Neural crest cell (in vitro differentiated cells): ENCODE measurements around the gene KLK3. TPM values are rescaled to one million over a fixed set of nuclear protein-coding genes. Genes with fewer than 3 reads are reported as not detected.
A peak's percentile ranks its signal among the peaks of the same experiment; 100 is the strongest.

Experiments
- DNase-seq: peaks from one replicate; pipeline ENCODE4 v3.0.0; 2021; ENCODE audit warnings: low read depth, mixed read lengths, low spot score
- H3K27ac Mint-ChIP-seq: one replicate; pipeline ENCODE4 v1.8.0; 2021; ENCODE audit warnings: mild to moderate bottlenecking, mixed read lengths; ENCODE audit not compliant: unreplicated experiment
- H3K27me3 Mint-ChIP-seq: 2 replicates; pipeline ENCODE4 v1.8.0; 2021; ENCODE audit warnings: low read depth, mild to moderate bottlenecking, mixed read lengths
- H3K36me3 Mint-ChIP-seq: 2 replicates; pipeline ENCODE4 v1.8.0; 2021; ENCODE audit warnings: low read depth, mild to moderate bottlenecking, mixed read lengths
- H3K4me1 Mint-ChIP-seq: 2 replicates; pipeline ENCODE4 v1.8.0; 2021; ENCODE audit warnings: mixed read lengths
- H3K4me3 Mint-ChIP-seq: one replicate; pipeline ENCODE4 v1.8.0; 2021; ENCODE audit warnings: mild to moderate bottlenecking, mixed read lengths
- H3K9me3 Mint-ChIP-seq: 2 replicates; pipeline ENCODE4 v1.8.0; 2021; ENCODE audit warnings: mixed read lengths
- CTCF ChIP-seq: fragments of 200-600 bp; sonication (generic); conservative IDR thresholded peaks from 2 replicates; pipeline ENCODE4 v1.5.0; 2021; ENCODE audit warnings: antibody characterized with exemption, mild to moderate bottlenecking
- total RNA-seq: library from RNA; stranded (reverse); gene quantifications from 2 replicates; pipeline ENCODE4 v1.2.1, GENCODE V29; 2021

The KLK3 gene
- total RNA-seq, 1 donor from 2014 or later, result not detected

GRCh38 chr19:50902640-50903039, 47.9 kb downstream of the KLK3 start:
- TF ChIP-seq CTCF, result no peak
- DNase-seq, result no peak
- Mint-ChIP-seq H3K27ac (no peak overlapping the region), H3K9me3 (no peaks in the 10 kb centered on the region), H3K27me3 (peaks cover 55% of the 10 kb centered on the region), H3K4me3 (no peak overlapping the region), H3K36me3 (no peaks in the 10 kb centered on the region), H3K4me1 (no peaks in the 10 kb centered on the region)

- Mint-ChIP-seq H3K4me3 (no peak overlapping the region), H3K4me1 (peaks cover 4% of the 10 kb centered on the region), H3K27ac (peak overlapping the region; percentile 27), H3K27me3 (peaks cover 28% of the 10 kb centered on the region), H3K36me3 (no peaks in the 10 kb centered on the region), H3K9me3 (no peaks in the 10 kb centered on the region)
- TF ChIP-seq CTCF, result peak; percentile 55
- DNase-seq, result peak; percentile 46
Measured at GRCh38 chr19:50906217-50906616, 51.5 kb downstream of the KLK3 start.

GRCh38 chr19:50908336-50908735, 53.6 kb downstream of the KLK3 start:
- Mint-ChIP-seq H3K4me3 (no peak overlapping the region), H3K27ac (no peak overlapping the region), H3K27me3 (peaks cover 15% of the 10 kb centered on the region), H3K36me3 (no peaks in the 10 kb centered on the region), H3K9me3 (no peaks in the 10 kb centered on the region), H3K4me1 (peaks cover 4% of the 10 kb centered on the region)
- no peak for DNase-seq
- TF ChIP-seq CTCF, result no peak

- Mint-ChIP-seq H3K27me3 (peaks cover 15% of the 10 kb centered on the region), H3K9me3 (no peaks in the 10 kb centered on the region), H3K4me1 (peaks cover 4% of the 10 kb centered on the region), H3K36me3 (no peaks in the 10 kb centered on the region), H3K4me3 (no peak overlapping the region), H3K27ac (no peak overlapping the region)
- no peak for TF ChIP-seq CTCF
- peak; percentile 73 for DNase-seq
Measured at GRCh38 chr19:50909240-50910070, 54.7 kb downstream of the KLK3 start.

Other genes with a start within 250 kb of the KLK3 start
- 1.4 and 2.0 TPM in 2 replicates for gene SYT3, start 215.0 kb upstream of the KLK3 start, total RNA-seq
- gene C19orf81, start 205.5 kb upstream of the KLK3 start, total RNA-seq, result 7.9 and 9.2 TPM in 2 replicates
- 6.7 and 6.8 TPM in 2 replicates for gene SHANK1, start 135.1 kb upstream of the KLK3 start, total RNA-seq
- gene CLEC11A, start 131.6 kb upstream of the KLK3 start, total RNA-seq, result 7.6 and 7.9 TPM in 2 replicates
- not detected in 2 replicates for gene GPR32, start 84.5 kb upstream of the KLK3 start, total RNA-seq
- gene ACP4, start 64.5 kb upstream of the KLK3 start, total RNA-seq, result not detected in 2 replicates
- gene KLK1, start 31.1 kb upstream of the KLK3 start, total RNA-seq, result 0.44 TPM in 1 of 2 replicates, not detected in the other
- gene KLK15, start 21.3 kb upstream of the KLK3 start, total RNA-seq, result not detected in 2 replicates
- gene KLK2, start 18.5 kb downstream of the KLK3 start, total RNA-seq, result not detected in 2 replicates
- not detected in 2 replicates for gene KLK4, start 56.5 kb downstream of the KLK3 start, total RNA-seq
- gene KLK5, start 98.1 kb downstream of the KLK3 start, total RNA-seq, result not detected in 2 replicates
- gene KLK6, start 114.7 kb downstream of the KLK3 start, total RNA-seq, result 1.7 and 2.5 TPM in 2 replicates
- gene KLK7, start 129.0 kb downstream of the KLK3 start, total RNA-seq, result not detected in 2 replicates
- not detected in 2 replicates for gene KLK8, start 146.7 kb downstream of the KLK3 start, total RNA-seq
- gene KLK10, start 164.8 kb downstream of the KLK3 start, total RNA-seq, result not detected in 2 replicates
- not detected in 2 replicates for gene KLK11, start 171.7 kb downstream of the KLK3 start, total RNA-seq
- gene KLK12, start 180.1 kb downstream of the KLK3 start, total RNA-seq, result not detected in 2 replicates
- gene KLK13, start 210.2 kb downstream of the KLK3 start, total RNA-seq, result not detected in 2 replicates
- 0.26 and 0.75 TPM in 2 replicates for gene KLK14, start 228.0 kb downstream of the KLK3 start, total RNA-seq